NCI-H2029 treated with DMSO at 0.1 percent for 48 hours (cell line): ENCODE results near the gene NBPF12.
"Not testable (repeated sequence)": the region's sequence is repeated elsewhere in the genome, so short reads cannot be mapped to it uniquely, and the experiment has no call there.

Experiments used
- DNase-seq: peaks from one replicate; lab custom pipeline; 2025; lab: John Stamatoyannopoulos, UW

The NBPF12 gene

GRCh38 chr1:146972681-146973080, 34.6 kb downstream of the NBPF12 start:
- not testable (repeated sequence) for DNase-seq

GRCh38 chr1:146985855-146986254, 47.7 kb downstream of the NBPF12 start:
- DNase-seq, result not testable (repeated sequence)

- not testable (repeated sequence) for DNase-seq
These were observed 48.3 kb downstream of the NBPF12 start for GRCh38 chr1:146986450-146986849.

GRCh38 chr1:146987502-146987901, 49.4 kb downstream of the NBPF12 start:
- not testable (repeated sequence) for DNase-seq

- DNase-seq, result not testable (repeated sequence)
These were observed 51.3 kb downstream of the NBPF12 start for GRCh38 chr1:146989455-146989854.

- not testable (repeated sequence) for DNase-seq
These were observed 70.4 kb downstream of the NBPF12 start for GRCh38 chr1:147008495-147008894.

GRCh38 chr1:147026975-147027374, 88.9 kb downstream of the NBPF12 start:
- DNase-seq, result not testable (repeated sequence)

- not testable (repeated sequence) for DNase-seq
These were observed 92.0 kb downstream of the NBPF12 start for GRCh38 chr1:147030066-147030653.

GRCh38 chr1:147039916-147040315, 101.8 kb downstream of the NBPF12 start:
- DNase-seq, result no peak

GRCh38 chr1:147042891-147043290, 104.8 kb downstream of the NBPF12 start:
- DNase-seq, result not testable (repeated sequence)

- DNase-seq, result not testable (repeated sequence)
These were observed 106.4 kb downstream of the NBPF12 start for GRCh38 chr1:147044511-147044910.
